CD4-positive, alpha-beta T cell treated with Interleukin-1 beta for 1 hour (primary cell): ENCODE results near the gene OCLN.
"Not testable (repeated sequence)": the region's sequence is repeated elsewhere in the genome, so short reads cannot be mapped to it uniquely, and the experiment has no call there.

Experiments used
- DNase-seq, 2 donors: peaks; one replicate each; pipeline ENCODE4 v3.0.0-alpha.2; 2020 to 2022

OCLN gene

DNA sequence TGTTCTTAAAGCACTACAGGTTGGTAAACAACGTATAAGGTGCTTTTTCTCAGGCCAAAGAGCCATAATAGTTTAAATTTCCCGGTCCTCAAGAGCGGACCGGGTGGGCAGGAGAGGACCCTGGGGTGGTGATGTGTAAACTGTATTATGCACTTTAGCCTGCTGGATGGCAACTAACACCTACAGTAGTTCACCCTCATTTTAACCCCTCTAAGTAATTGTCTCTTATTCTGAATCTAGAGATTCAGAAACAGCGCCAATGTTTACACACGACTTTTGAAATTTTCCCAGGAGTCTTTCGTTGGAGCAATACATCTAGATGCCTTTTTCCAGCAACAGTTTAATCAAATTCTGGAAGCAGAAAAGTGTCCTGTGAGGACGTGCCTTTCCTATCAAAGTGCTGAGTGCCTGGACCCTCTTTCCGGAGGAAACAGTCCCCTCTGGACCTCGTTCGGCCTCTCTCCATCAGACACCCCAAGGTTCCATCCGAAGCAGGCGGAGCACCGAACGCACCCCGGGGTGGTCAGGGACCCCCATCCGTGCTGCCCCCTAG is 676 bp upstream of the OCLN start:
- no peak for DNase-seq

DNA sequence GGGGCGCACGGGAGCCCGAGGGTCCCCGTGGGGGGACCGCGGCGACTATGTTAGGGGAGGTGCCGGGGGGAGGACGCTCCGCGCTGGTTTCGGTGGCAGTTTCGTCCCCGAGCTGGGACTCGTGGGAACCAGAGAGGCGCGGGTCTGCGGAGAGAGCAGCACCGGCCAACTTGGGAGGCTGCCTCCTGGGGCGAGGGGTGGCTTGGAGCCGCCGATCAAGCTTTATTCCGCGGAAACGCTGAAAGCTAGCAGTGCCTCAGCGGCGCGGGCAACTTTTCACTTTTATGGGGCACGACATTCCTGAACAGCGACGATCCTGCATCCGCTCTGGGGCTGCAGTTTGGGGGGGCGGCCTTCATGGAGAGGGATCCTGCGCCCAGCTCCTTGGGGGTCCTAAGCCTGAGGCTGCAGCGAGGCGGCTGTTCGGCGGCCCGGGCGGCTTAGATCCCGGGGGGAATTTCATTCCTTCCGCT is 369 bp downstream of the OCLN start:
- DNase-seq, result no peak

DNA sequence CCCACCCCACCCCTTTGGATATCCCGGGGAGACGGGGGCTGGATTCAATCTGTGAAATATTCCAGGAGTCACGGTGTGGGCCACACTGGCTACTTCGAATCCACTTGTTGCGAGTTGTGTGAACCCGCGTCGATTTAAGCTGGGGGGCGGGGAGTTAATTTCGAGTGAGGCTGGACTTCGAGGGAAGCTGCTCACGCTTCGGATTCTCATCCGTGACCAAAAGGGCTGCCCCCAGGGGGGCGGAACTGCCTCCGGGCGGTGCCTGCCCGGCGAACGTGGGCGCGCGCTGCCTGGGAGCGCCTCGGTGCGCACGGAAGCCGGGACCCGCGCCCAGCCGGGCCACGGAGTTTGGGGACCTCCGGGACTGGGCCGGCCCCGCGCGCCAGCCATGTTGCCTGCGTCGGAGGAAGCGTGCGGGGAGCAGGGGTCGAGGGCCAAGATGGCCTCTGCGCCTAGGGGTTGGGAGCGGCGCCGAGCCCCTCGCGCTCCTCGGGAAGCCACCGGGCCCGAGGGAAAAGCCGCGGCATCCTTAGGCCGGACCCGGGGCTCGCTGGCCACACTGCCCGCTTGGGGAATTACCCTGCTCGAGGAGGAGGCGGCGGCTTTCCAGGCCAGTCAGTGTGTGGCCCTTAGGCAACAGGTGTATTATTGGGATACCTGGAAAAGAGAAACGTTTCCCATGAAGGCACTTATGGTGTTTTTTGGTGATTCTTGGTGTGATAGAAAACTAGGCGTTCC is 975 bp downstream of the OCLN start:
- DNase-seq, result no peak

DNA sequence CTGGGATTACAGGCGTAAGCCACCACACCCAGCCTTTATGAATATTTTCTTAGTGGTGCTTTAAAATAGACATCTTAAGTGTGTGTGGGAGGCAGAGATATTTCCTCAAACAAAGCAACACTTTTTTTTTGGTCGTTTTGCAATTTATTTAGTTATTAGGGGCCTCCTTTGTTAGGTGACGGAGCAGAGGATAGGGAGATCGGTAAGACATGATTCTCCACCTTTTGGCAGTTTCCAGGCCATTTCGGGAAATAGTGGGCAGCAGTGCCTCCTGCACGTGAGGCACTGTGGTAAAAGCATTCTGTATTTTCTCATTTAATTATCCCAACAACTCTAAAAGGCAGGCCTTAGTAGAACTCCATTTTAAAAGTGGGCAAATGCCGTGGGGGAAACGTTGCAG is 1.9 kb downstream of the OCLN start:
- DNase-seq, result no peak

DNA sequence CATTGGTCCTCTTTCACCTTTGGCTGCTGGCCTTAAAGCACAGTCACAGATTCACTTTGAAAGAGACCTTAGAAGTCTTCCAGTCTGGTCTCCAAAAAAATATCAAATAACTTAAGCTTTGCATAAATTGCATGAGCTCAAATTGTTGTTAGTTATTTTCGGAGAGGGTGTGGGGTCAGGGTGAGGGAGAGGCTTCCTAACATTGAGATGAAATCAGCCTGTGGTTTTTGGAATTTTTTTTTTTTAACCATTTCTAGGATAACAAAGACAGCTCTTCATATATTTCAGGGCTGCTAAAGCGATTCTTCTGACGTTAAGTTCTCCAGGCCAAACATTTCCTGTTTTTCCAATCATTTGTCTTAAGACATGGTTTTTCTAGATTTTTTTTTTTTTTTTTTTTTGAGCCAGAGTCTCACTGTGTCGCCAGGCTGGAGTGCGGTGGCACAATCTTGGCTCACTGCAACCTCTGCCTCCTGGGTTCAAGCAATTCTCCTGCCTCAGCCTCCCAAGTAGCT is 4.5 kb downstream of the OCLN start:
- no peak for DNase-seq

DNA sequence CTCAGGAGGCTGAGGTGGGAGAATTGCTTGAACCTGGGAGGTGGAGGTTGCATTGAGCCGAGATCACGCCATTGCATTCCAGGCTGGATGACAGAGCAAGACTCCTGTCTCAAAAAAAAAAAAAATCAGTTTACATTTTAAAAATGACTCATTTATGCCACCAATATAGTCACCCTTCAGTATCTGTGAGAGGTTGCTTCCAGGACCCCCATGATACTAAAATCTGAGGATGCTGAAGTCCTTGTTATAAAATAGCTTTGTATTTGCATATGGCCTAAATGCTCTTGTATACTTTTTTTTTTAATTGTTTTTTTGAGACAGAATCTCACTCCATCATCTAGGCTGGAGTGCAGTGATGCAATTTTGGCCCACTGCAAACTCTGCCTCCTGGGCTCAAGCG is 5.8 kb downstream of the OCLN start:
- DNase-seq, result no peak

DNA sequence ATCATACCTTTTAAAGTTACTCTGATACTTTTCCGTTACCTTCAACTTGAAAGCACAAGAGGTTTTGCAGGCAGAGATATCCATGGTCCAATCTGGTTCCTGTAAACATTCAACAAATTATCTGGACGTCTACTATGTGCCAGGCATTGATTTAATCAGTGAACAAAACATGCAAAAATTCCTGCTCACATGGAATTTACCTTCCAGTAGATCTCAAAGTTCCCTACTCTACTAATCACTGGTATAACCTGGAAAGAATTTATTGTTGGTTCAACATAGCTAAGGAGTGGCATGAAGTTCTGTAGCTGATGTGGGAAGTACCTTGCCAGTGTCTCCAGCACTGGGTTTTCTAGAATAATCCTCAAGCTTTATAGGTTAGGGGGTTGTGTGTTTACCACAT is 9.8 kb downstream of the OCLN start:
- DNase-seq, result no peak

DNA sequence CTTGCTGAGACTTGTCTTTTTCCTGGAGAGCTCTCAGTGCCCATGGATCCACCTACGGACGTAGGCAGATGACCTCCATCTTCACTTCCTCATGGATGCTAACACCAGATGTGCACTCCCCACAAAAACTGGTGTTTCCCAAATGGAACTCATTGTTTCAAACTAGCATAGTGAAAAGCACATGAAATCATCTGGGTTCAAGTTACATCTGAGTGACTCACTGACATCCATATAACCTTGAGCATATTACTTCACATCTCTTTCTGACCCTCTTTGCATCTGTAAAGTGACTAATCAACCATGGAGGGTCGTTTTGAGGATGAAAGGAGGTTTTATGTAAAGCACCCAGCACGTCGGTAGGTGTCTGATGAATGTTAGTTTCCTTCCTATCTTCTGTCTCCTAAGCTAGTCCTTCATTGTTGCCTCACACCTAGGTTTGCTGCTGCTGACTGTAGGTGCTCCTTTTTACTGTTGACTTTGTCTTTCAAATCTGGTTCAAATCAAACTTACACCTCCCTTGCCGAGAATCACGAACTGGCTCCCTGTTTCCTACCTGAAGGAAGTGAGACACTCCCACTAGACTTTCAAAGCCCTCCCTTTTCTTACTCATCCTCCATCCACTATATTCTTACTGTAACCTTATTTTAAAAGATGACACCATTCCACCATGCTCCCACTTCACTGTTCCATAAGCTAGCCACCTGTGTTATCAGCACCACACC is 10.3 kb downstream of the OCLN start:
- no peak for DNase-seq

DNA sequence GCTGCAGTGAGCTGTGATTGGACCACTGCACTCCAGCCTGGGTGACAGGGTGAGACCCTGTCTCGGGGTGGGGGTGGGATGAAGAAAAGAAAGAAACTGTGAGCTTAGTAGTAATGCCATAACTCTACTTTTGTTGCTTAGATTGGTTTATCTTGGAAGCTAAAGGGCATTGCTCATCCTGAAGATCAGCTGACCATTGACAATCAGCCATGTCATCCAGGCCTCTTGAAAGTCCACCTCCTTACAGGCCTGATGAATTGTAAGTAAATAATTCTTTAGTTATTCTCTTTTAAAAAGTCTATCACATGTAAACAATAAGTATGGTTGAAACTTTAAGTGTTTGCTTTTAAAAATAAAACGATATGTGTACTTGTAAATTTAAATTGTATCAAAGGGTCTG is 11.4 kb downstream of the OCLN start:
- DNase-seq, result no peak

DNA sequence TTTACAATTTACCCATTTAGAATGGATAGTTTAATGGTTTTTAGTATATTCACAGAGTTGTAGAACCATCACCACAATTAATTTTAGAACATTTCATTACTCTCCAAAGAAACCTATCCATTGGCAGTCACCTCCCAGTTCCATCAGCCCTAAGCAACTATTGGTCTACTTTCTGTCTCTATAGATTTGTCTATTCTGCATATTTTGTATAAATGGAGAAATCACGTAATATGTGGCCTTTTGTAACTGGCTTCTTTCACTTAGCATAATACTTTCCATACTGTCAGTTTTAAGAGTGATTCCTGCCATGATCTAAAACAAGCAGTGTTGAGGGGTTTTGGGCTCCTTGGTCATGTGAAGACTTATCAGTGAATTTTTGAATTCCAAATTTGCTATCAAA is 12.7 kb downstream of the OCLN start:
- no peak for DNase-seq

DNA sequence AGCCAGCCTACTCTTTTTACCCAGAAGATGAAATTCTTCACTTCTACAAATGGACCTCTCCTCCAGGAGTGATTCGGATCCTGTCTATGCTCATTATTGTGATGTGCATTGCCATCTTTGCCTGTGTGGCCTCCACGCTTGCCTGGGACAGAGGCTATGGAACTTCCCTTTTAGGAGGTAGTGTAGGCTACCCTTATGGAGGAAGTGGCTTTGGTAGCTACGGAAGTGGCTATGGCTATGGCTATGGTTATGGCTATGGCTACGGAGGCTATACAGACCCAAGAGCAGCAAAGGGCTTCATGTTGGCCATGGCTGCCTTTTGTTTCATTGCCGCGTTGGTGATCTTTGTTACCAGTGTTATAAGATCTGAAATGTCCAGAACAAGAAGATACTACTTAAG is 16.6 kb downstream of the OCLN start:
- DNase-seq, result no peak

DNA sequence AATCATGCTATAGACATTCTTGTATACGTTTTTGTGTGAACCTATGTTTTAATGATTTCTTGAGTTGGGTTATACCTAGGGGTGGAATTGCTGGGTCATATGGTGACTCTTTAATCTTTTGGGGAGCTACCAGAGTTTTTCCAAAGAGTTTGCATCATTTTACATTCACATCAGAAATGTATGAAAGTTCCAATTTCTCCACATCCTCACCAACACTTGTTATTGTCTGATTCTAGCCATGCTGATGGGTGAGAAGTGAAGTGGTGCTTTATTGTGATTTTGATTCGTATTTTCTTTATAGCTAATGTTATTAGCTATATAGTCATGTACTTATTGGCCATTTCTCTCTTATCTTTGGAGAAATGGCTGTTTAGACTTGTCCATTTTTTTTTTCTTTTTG is 18.1 kb downstream of the OCLN start:
- DNase-seq, result no peak

DNA sequence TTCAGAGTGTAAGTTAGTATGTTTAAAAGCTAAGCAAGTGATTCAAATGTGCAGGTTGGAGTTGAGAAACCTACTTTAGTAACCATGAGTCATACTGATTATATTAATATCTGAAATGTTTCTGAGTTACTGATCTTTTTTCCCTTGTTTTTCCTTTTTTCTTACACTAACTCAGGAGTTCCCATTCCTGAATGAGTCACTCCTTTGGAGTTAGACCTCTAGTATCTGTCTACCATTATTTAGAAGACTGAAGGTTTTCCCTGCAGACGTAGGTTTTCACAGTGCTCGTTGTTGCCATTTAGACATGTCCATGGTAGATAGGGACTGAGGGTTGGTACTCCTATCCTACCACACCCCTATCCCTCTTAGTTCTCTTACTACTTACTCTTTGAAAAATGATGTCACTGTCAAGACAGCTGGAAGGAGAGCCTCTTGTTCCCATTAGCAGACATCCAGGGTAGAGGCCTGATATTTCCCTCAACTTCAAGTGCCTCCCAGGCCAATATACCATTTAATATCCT is 20.2 kb downstream of the OCLN start:
- no peak for DNase-seq

DNA sequence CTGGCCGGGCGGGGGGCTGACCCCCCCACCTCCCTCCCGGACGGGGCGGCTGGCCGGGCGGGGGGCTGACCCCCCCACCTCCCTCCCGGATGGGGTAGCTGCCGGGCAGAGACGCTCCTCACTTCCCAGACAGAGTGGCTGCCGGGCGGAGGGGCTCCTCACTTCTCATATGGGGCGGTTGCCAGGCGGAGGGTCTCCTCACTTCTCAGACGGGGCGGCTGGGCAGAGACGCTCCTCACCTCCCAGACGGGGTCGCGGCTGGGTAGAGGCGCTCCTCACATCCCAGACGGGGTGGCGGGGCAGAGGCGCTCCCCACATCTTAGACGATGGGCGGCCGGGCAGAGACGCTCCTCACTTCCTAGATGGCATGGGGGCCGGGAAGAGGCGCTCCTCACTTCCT is 23.0 kb downstream of the OCLN start:
- DNase-seq, result not testable (repeated sequence)

DNA sequence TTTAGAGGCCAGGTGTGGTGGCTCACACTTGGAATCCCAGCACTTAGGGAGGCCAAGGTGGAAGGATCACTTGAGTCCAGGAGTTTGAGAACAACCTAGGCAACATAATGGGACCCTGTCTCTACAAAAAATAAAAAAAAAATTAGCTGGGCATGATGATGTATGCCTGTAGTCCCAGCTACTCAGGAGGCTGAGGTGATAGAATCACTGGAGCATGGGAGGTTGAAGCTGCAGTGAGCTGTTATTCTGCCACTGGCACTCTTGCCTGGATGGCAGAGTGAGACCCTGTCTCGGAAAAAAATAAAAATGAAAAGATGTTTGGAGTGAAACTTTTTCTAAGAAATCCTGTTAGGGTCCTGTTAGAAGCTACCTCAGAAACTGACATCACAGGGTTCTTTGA is 24.2 kb downstream of the OCLN start:
- no peak for DNase-seq

DNA sequence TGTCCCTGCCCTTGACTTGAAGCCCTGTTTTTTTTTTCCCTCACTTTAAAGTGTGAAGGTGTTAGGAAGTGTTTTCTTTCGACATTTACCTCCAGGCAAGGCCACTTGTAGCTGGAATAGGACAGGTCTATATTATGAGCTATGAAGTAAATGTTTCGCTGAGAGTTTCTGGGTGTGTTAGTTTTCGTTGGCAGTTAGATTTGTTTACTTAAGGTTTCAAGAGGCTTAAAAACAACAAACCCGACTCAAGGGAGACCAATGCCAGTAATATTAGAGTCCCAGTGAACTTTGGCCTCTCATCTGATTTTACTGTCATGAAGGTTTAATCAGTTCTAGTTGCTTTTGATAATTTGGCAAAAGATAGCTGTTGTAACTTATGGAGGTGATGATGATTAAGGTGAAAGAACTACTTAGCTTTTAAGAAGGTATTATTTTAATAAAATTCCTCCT is 25.2 kb downstream of the OCLN start:
- no peak for DNase-seq

DNA sequence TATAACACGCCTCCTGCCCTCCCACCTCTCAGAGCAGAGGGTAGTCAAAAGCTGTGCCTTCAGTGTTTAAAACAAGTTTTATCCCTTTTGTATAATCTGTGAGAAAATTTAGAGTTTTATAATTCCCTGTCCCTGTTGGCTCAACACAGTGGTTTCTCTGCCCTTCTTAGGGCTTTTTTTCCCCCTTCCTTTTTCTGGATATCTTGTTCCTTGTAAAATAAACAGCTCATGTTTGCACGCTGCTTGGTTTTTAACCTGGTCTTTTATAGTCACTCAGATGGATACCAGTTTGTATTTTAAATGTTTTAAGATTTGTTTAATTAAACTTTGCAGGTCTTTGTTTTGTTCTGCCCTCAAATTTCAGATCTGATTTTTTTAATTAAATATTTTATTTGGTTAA is 26.7 kb downstream of the OCLN start:
- DNase-seq, result no peak

DNA sequence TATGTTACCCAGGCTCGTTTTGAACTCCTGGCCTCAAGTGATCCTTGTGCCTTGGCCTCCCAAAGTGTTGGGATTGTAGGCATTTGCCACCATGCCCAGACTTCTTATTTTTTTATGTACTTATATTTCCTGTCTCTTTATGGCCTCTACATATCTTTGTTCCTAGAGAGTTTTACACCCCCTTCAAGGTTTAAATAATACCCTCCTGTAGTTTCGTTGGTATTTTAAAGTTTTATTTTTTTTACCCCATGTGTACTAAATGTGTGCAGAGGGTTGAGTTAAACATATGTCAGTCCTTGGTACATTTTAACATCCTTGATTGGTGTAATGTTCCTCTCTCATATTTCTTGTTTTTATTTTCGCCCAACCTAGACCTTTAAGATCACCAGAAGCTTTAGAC is 29.4 kb downstream of the OCLN start:
- no peak for DNase-seq

DNA sequence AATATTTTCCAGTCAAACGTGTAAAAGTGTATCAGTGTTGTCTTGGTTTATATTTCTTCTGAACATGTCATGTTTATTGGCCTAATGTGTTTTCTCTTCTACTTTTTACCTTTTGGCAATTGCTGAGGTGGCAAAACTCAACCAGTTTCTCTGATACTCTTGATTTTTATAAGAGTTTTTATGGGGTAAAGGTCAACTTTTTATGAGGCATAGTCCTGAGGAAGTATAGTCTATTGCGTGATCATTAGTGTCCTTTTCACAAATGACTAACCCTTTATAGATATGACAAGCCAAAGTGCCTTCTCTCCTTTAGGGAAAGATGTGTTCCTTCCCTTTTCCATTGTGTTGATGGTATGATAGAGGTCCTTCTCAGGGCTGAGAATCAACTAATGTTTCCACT is 32.9 kb downstream of the OCLN start:
- no peak for DNase-seq

DNA sequence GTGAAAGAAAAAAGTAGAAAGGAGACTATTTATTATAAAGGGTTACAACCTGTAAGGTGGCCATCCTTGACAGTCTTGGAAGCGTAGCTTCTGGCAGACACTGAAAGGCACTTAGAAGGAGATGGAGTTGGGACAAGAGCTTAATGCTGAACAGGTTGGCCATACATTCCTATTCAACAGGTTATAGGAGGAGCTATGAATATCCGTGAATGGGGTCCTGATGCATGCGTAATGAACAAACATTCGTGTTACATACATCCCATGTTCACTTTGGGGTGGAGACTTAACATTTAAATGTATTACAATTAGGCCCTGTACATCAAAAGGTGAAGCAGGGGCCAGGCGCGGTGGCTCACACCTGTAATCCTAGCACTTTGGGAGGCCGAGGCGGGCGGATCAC is 34.1 kb downstream of the OCLN start:
- no peak for DNase-seq

DNA sequence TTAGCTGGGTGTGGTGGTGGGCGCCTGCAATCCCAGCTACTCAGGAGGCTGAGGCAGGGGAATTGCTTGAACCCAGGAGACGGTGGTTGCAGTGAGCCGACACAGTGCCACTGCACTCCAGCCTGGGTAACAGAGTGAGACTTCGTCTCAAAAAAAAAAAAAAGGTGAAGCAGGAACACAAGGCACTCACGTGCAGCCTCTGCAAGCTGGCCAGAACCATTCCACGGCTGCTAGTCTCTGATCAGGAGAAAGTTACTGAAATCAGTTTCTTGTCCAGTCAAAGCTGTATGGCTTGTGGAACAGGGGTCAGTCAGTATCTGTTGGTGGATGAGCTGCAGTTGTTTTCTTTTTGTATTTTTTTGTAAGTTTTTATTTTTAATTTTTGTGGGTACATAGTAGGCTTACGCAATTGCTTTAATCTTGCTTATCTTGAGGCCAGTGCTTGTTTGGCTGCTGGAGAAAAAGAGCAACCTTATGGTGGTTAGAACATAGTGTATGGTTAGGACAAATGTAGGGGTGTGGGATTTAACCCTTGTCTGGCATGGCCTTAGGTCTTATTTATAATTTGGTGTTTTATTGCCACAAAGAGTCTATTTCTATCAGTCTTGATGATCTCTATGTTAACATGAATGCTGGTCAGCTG is 34.7 kb downstream of the OCLN start:
- no peak for DNase-seq

DNA sequence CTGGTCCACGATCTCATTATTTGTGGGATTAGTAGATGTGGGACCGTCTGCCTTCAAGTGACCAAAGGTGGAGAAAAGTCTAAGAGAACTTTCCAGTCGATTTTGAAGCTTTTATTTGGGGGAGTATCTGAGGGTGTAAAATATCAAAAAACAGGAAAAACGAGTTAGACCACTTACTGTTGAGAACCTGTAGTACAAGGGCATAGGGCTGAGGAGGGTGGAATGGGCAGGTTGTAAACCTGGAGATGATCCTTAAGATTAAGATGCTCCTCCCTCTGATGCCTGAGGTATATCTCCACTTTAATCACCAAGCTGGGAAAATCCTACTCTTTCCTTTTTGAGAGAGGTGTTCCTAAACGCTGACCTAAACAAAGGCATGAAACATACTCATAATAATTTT is 35.4 kb downstream of the OCLN start:
- no peak for DNase-seq

DNA sequence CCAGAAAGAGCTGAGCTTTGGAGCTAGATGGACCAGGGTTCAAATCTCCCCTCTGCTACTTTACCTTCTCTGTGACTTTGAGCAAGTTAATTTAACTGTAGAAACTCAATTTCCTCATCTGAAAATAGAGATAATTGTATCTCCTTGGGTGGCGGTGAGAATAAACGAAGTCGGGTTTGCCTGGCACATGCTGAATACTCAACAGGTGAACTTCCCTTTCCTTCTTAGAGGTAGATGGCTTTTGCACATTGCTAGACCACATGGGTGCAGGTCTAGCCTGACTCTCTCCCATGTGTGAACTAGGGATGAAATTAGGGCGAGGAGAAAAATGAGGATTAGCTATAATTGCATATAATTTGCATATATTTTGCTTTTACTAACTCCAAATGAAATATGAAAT is 36.0 kb downstream of the OCLN start:
- no peak for DNase-seq
